GM18511 (cell line): ENCODE measurements around the gene GUCA2B.

Experiments
- ATAC-seq: cut with Tn5 transposase; IDR thresholded peaks from one replicate; pipeline ENCODE4 v1.9.1; 2021; ENCODE audit warnings: mild to moderate bottlenecking, moderate library complexity; ENCODE audit not compliant: unreplicated experiment

Gene GUCA2B

DNA sequence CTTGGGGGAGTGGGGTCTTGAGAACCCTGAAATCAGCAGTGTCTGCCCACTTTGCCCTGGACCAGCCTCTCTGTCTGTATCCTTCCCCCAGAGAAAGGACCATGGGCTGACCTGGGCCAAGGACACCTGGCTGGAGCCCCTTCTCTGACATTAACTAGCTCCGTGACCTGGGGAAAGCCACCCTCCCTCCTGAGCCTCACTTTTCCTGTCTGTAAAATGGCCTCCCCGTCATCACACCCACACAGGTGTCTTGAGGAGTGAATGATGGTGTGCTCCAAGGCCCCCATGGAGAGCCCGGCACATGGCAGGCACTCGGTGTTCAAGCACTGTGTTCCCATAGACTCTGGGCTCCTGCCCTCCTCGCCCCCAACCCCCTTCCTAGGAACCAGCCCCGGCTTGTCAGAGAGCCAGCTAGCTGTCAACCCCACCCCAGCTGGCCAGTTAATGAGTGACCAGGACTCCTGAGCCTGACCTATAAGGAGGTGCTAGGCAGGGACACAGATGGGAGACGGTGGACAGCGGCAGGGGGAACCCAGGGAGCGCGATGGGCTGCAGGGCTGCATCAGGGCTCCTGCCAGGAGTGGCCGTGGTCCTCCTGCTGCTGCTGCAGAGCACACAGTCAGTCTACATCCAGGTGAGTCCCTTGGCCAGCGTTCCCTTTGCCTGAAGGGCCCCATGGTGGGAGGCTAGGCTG is at the start of gene GUCA2B:
Gene GUCA2B, plus strand, starts transcription at position 504 of the 694 bp plus-strand sequence. Its CDS starts 41 bp downstream, at position 545.
- ATAC-seq = no peak

DNA sequence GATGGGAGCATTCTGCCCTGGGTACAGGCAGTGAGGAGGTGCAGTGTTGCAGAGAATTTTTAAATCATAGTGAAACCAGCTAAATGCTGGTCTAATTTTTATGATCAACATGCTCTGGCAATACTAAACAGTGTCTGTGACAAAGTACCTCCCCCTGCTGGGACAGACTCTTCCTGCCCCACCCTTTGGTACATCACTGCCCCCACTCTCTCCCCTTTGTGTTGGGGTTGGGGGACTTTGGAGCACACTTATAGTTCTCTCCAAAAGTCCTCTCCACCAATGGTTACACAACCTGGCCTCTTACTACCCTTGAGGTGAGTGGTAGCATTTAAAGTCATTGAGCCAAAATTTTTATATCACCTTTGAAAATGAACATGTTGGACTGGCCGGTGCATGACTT is 48.2 kb upstream of the GUCA2B start:
- no peak for ATAC-seq

DNA sequence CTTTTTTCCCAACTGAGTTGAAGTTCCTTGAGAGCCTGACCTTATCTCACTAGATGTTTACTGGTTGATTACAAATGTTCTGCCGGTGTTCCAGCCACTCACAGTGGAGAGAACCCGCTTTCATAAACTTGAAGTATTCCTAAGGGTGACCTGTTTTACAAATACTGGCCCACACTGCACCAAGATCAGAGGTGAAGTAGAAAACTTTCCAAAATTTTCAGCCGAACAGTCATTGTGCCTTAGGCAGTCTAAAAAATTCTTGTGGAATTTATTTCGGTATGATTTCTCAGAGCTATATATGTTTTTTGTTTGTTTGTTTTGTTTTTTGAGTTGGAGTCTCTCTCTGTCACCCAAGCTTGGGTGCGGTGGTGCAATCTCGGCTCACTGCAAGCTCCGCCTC is 44.9 kb upstream of the GUCA2B start:
- no peak for ATAC-seq

DNA sequence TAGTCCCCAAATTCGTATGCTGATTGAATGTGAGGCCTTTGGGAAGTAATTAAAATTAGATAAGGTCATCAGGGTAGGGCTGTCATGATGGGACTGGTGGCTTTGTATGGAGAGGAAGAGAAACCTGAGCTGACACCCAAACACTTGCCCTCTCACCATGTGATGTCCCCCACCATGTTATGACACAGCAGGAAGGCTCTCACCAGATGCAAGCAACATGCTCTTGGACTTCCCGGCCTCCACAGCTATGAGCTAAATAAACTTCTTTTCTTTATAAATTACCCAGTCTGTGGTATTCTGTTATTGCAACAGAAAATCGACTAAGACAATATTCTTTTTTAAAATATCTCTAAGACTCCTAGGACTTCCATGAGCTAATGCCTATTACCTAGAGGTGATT is 43.6 kb upstream of the GUCA2B start:
- ATAC-seq = no peak

DNA sequence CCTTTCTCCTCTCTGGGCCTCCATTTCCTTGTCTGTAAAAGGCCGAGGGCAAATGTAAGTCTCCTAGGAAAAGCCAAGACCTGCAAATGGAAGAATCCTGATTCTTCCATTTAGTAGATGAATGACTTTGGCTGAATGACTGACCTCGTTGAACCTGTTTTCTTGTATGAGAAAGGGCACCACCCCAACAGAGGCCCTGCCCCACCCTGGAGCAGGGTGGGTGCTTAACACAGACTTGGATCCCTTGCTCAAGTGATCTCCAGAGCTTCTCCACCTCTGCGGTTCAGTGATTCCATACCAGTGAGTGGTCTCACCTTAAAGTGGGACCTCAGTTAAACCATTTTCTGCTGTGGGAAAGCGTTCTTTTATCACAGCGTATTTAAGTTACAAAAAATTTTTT is 39.0 kb upstream of the GUCA2B start:
- ATAC-seq = no peak

DNA sequence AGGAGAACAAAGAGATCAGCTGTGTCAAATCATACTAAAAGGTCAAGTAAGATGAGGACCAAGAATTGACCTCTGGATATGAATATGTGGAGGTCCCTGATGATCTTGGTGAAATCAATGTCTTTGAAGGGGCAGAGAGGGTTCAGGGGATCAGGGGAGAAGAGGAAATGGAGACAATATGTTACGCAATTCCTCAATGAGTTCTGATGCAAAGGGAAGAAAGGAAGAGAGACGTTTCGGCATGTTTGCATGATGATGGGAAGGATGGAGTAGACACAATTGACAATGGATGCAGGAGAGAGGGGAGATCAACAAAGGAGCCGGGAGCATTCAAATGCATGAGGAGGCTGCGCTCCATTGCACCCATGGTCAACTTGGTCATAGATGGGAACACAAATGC is 36.0 kb upstream of the GUCA2B start:
- no peak for ATAC-seq

DNA sequence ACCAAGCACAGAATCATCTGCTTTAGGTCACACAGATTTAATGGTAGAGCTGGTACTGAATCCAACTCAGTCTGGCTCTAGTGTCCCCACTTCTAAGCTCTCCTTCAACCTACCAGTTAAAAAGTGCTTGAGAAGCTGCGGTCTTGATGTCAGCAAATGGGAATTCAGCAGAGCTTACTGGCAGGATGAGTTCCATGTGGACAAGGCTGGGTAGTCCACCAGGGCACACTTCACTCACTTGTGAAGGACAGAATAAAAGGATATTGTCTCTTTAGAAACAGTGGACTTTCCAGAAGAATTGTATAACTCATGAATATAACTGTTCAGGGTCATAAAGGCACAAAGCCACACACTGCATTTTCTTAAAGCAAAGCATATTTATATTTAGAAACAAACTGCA is 35.1 kb upstream of the GUCA2B start:
- ATAC-seq = no peak

DNA sequence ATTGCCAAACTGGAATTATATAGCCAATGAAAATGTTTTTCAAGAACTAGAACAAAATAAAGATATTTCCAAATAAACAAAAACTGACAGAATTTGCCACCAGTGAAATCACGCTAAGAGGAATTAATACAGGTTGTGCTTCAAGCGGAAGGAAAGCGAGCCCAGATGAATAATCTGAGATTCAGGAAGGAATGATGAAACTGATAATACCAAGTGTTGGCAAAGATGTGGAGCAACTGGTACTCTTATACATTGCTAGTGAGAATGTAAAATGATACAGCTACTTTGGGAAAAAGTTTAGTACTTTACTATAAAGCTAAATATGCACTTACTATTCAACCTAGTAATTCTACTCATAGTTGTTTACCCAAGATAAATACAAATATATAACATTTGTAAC is 30.8 kb upstream of the GUCA2B start:
- no peak for ATAC-seq

DNA sequence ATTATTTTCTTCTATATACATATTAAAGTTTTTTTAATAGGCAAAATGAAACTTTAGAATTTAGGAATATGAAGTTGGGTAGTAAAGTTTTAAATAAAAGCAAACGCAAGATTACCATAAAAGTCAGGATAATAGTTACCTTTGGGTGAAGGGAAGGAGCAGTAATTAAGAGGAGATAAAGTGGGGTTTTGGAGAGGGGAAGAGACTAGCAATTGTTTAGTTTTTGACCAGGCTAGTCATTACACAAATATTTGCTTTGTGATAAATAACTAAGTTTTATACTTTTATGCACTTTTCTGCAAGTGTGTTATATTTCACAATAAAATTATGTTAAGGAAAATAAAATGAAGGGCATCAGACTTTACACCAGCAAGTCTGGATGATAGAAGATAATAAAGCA is 27.7 kb upstream of the GUCA2B start:
- ATAC-seq = no peak

DNA sequence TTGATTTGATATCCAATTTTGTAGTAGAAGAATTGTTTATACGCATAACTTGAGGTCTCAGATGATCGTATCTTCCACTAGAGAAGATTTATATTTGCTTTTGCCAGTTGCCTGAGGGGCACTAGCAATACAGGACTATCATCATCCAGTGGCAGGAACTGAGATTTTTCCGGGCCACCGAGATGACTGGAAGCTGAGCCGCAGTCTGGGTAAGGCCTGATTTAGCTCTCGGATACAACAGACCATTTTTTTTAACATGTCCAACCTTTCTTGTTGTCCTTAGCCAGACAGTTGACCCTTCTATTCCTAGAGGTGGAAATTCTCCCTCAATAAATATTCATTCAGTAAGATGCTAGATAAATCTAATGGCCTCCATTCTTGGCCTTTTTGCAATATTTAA is 25.4 kb upstream of the GUCA2B start:
- no peak for ATAC-seq

DNA sequence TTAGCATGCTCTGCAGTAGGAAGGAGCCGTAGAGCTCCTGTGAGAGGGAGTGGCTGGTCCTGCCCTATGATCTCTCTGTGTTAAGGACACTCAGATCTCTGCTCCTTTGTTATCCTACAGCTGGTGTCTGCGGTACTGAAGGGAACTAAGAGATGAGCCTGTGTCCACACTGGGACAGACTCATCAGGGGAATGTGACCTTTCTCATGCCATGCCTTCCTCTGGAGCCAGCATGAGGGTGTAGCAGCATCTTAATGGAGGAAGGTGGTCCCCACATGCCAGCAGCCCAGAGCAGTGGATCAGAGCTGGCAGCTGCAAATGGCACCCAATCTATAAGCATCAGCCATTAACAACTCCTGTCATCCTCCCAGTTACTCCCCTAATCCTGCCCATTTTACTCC is 24.7 kb upstream of the GUCA2B start:
- no peak for ATAC-seq

DNA sequence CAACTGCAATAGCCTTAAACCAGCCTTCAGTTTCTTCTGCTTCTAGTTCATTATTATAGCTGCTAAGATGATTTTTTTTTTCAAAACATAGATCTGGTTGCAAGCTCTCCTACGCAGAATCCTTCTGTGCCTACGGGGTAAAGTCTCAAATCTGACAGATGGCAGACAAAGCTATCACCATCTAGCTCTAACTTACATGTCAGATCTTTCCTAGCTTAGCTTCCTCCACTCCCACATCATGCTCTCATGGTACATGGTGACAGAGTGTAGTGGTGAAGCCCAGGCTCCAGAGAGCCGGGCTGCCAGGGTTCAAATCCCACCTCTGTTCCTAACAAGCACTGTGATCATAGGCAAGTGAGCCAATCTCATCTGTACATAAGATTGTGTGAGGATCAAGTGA is 24.2 kb upstream of the GUCA2B start:
- ATAC-seq = no peak

DNA sequence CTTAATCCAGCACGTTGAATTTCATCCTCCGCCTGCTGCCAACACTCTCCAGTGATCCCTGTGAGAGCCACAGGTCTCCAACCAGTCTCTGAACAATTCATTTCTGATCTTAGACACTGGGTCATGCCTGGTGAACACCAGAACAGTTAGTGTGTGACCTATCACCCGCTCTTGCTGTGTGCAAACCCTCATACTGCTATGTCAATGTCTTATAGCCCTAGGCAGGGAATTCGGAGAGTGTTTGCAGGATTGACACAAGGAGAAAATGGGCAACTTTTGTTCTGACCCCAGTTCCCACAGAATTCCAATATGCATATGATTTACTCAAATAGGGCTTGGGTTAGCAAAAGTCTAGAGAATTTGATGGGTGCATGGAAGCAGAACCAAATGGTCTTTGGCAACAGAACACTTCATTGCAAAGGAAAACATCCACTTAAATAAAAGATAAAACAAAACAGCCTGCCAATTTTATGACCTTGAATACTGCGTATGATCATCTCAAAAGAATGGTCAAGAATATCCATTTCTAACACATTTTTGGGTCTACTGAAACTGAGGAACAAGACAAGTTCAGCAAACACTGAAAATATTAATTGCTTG is 23.0 kb upstream of the GUCA2B start:
- ATAC-seq = no peak

DNA sequence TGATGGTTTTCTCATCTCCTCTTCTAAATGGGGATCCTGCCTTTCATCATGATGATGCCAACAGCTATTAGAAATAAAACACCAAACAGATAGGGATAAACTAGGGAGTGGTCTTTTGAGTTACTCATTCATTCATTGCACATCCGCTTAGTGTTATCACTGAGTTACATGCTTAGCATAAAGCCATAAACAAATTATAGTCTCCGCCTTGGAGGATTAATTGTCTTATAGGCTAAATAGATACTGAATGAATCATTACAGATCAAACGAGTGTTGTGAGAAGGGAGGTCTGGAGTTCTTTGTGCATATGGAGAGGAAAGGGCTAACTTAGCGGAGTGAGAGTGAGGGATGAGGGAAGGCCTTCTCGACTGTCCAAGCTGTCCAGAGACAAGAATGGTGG is 19.8 kb upstream of the GUCA2B start:
- ATAC-seq = no peak

DNA sequence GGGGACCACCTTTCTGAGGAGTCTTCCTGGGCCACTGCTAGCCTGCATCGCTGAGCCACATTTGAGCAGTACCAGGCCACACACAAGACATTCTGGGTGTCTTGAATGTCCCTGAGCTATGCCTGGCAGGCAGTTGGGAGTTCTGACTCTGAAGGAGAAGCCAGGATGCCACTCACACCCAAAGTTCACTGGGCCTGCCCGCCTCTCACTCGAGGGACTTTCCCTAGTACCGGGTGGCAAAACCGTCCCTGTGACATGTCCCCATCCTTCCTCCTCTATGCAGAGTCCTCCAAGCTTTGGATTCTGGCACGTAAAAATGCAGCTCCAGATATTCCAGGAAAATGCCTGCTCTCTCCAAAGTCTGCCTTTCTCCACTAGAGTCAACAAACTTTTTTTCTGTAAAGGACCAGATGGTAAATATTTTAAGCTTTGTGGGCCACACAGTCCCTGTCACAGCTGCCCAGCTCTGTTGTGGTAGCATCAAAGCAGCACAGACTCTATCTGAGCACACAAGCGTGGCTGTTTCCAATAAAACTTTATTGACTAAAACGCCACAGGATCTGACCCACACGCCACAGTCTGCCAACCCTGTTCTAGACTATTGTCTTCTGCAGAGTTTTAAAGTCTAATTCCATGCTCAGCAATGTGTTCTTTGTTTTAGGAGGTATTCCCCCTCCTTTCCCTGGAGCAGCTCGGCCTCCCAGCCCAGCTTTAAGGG is 19.2 kb upstream of the GUCA2B start:
- ATAC-seq = no peak

DNA sequence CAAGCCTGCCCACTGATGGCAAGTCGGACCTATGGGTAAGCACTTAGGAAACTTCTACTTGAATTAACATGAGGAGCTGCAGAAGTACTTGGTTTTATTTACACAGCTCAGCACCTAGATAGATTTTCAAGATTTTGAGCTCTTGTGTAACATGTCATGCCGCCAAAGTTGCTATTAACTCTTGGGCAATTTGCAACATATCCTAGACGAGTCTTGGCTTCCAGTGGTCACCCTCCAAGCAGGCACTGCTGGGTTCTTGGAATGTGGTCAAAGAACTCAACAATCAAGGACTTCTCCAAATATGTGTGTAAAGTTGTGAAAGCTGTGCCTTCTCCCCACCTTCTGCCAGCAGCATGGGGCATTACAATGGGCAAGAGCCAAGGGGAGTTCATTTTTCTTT is 17.8 kb upstream of the GUCA2B start:
- ATAC-seq = no peak

DNA sequence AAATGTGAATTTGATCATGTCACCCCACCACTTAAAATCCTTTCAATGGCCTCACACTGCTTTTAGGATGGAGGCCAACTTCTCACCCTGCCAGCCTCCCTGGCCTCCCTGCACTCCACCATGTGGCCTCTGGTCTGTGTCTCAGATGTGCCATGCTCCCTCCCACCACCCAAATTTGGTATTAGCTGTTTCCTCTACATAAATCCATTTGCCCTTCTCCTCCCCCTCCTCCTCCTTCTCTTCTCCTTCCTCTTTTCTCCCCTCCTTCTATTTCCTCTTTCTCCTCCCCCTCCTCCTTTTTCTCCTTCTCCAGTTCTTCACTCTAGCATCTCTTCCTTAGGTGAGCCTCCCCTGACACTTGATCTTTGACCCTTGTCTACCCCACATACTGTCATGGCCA is 16.7 kb upstream of the GUCA2B start:
- no peak for ATAC-seq

DNA sequence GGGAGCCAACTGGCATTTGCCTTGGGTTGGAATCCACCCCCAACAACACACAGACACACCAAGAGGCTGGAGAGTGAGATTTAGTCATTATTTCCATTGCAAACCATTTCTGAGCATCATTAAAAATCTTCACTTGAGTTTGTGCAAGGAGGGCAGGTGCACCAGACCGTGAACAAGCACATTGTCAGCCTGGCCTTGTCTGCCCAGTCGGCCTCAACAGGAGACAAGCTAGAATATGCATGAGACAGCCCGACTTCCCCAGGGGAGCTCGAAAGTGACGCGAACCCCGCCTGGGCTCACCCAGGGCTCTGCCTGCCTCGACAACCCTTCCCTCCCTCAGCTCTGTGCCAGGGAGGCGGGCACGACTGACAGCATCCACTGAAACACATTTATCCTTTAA is 15.4 kb upstream of the GUCA2B start:
- ATAC-seq = no peak

DNA sequence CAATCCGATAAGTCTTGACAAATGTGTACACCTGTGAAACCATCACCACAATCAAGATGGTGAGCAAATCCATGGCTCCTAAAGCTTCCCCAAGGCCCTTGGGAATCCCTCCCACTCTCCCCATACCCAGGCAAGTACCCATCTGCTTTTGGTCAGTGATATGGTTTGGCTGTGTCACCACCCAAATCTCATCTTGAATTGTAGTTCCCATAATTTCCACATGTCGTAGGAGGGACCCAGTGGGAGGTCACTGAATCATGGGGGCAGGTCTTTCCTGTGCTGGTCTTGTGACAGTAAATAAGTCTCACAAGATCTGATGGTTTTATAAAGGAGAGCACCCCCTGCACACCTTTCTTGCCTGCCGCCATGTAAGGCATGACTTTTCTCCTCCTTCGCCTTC is 14.6 kb upstream of the GUCA2B start:
- no peak for ATAC-seq

DNA sequence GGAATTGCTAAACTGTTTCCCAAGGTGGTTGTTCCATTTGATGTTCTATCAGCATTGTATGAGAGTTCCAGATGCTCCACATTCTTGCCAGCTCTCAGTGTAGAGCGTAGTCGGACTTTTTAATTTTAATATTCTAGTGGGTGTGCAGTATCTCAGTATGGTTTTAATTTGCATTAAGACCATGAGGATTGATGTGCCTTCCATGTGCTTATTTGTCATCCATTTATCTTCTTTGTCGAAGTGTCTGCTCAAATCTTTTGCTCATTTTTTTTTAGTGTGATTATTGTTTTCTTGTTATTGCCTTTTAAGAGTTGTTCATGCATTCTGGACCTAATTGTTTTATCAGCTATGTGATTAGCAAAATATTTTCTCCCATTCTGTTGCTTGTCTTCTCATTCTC is 13.8 kb upstream of the GUCA2B start:
- no peak for ATAC-seq

DNA sequence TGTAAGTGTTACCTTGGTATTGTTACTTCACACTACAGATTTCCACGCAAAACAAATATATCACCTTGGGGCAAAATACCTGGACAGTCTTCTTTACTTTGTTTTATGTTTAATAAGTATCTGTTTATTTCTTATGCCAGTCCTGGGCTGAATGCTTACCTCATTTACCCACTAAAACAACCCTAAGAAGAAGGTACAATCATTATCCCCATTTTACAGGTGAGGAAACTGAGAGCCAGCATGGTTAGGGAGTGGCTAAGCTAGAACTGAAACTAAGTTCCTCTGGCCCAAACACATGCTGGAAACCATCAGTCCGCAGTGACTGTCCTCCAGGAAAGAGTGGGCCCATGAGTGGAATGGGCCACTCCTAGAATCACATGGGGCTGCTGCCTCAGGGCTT is 13.0 kb upstream of the GUCA2B start:
- no peak for ATAC-seq

DNA sequence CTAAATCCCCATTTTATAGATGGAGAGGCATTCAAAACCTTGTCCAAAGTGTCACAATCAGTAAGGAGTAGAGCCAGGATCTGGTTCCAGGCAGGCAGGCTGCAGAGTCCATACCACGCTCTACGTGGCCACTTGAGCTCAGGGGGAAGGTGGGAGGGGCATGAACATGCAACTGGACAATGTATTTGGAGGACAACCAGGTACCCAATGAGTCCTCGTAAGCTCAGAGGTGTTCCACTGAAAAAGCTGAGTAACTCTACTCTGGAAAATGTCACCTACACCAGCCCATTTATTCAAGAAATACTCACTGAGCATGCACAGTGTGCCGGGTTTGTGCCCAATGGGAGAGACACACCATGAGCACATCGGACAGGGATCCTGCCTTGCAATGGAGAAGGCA is 11.2 kb upstream of the GUCA2B start:
- no peak for ATAC-seq
